GM18502 (cell line): ENCODE results near the gene ECM1.

Experiments
- ATAC-seq: cut with Tn5 transposase; IDR thresholded peaks from one replicate; pipeline ENCODE4 v1.9.1; 2021; ENCODE audit warnings: mild to moderate bottlenecking; ENCODE audit not compliant: unreplicated experiment, poor library complexity

ECM1 gene

DNA sequence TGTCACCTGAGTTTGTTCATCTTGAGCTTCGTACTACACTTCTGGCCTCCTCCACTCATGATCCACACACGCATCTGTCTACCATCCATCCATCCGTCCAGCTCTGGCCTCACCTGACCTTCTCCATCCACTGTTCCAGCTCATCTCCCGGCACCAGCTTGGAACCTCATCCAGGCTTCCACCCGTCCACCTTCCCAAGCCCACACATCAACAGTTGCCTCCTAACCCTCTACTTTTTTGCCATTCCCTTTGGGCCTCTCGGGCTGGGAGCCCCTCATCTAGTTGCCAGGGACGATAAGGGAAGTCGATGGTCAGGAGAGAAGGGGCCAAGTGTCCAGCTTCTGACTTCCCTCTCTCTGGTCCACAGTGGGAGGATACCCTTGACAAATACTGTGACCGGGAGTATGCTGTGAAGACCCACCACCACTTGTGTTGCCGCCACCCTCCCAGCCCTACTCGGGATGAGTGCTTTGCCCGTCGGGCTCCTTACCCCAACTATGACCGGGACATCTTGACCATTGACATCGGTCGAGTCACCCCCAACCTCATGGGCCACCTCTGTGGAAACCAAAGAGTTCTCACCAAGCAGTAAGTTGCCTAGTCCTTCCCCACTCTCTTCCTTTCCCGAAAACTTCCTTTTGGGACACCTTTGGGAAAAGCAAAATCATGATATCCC lies 4.2 kb downstream of the ECM1 start:
- ATAC-seq = no peak

DNA sequence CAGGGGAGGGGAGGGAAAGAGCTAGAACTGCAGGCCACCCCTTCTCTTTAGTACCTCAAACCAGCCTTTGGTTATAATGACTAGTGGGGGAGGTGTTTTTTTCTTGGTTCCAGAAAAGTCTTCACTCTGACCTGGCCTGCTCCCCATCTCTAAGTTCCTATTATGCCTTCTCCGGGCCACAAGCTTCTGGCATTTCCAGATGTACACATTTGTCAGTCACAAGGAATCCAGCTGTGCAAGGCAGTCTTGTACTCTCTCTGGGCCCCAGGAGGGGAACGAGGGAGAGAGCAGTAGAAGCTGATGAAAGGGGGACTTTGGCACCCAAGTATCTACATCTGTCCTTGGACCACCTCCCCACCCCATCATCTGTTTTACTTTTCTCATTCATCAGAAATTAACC lies 4.9 kb downstream of the ECM1 start:
- no peak for ATAC-seq

DNA sequence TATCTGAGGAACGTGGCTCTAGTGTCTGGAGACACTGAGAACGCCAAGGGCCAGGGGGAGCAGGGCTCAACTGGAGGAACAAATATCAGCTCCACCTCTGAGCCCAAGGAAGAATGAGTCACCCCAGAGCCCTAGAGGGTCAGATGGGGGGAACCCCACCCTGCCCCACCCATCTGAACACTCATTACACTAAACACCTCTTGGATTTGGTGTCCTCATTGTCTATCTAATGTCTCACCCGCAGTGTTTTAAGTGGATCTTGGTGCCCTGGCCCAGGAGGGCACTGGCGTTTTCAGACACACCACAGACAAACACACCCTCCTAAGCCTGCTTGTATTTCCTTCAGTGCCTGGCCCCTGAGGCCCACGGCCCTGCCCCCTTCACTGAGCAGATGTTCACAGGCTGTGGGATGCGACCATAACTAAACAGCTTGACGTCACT lies 5.5 kb downstream of the ECM1 start:
- ATAC-seq = no peak

DNA sequence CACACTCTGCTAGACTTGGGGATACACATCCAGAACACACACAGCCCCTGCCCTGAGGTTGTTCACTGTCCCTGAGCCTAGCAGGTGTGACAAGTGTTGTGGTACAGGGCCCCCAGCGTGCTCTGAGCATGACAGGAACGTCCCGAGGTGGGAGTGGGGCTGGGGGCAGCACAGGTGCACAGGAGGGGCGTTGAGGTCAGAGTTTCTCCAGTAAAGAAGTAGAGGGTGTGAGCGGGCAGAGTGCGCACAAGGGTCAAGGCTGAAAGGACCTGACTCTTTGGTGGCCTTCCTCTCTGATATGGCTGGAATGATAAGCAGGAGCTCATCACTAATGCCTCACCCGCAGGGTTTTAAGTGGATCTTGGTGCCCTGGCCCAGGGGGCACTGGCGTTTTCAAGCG lies 6.4 kb downstream of the ECM1 start:
- no peak for ATAC-seq

DNA sequence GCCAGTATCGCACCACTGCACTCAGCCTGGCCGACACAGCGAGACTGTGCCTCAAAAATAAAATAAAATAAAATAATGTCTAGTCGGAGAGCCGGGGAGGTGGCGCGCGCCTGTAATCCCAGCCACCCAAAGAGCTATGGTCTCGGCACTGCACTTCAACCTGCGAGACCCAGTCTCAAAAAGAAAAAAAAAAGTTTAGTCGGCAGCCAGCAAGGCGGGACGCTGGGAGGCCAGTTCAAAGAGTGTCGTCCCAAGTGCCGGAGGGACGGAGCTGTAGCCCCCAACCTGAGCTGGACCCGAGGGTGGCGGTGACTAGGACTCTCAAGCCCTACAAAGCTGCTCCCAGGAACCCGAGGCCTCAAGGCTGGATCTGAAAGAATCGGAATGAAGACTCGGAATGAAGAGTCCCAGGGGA lies 7.0 kb downstream of the ECM1 start:
- no peak for ATAC-seq

DNA sequence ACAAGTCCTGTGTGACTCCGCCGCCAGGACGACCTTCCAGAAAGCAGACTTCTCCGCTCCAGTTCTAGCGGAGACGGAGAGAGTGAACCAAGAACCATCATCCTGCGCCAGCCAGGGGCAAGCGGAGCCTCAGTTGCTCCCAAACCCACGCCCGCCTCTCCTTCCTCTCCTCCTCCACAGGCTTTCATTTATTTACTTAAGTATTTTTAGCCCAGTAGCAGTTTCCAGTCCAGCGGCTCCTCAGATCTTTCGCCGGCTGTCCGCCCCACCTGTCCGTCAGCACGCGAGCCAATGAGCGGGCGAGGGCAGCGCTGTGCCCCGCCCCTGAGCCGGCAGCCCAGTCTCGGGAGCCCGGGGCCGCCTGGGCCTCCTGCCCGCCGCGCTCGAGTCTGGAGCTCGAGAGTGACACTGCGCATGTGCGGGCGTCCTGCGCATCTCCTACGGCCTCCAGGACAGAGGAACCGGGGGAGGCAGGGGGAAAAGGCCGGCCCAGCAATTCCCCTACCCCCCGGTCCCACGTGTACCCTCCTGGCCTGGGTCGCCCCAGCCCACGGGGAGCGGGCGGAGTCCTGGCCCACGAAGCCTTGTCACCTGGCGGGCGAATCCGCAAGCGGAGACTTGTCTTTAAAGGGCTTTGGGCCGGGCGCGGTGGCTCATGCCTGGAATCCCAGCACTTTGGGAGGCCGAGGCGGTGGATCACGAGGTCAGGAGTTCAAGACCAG lies 7.6 kb downstream of the ECM1 start, which contains the start of gene FALEC:
Gene FALEC (plus strand): TSS at position 425 of the 722 bp plus-strand sequence.
- ATAC-seq = peak; percentile 96

DNA sequence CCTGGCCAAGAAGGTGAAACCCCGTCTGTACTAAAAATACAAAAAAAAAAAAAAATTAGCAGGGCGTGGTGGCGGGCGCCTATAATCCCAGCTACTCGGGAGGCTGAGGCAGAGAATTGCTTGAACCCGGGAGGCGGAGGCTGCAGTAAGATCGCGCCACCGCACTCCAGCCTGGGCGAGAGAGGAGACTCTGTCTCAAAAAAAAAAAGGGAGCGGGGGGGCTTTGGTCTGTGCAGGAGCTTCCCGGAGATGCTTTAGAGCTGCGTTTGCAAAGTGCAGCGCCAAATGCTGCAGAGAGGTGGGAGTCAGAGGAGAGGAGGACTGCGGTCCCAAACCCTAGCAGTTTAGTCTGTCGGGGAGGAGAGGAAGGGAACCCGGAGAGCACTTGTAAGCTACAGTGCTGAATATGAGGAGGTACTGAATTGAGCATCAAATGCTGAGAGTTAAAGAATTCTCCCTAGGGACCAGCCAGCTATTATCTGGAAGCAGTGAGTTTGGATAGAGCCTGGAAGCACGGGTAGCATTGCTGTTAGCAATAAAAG lies 8.2 kb downstream of the ECM1 start:
- ATAC-seq = no peak

DNA sequence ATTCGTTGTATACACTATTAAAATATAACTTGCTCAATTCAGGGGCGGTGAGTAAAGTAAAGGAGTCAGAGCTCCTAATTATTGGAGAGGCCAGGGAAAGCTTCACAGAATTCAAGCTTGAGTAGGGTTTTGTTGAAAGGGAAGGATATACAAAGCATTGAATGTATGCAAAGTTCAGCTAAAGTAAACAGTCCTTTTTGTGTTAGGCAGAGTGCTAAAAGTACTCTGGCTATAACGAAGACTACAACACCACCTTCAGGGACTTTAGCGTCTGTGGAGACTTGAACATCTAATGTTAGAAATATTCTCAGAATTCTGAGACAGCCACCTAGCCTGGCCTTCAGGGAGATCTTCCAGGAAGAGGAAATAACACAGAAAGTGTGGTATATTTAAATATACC lies 8.7 kb downstream of the ECM1 start:
- no peak for ATAC-seq

DNA sequence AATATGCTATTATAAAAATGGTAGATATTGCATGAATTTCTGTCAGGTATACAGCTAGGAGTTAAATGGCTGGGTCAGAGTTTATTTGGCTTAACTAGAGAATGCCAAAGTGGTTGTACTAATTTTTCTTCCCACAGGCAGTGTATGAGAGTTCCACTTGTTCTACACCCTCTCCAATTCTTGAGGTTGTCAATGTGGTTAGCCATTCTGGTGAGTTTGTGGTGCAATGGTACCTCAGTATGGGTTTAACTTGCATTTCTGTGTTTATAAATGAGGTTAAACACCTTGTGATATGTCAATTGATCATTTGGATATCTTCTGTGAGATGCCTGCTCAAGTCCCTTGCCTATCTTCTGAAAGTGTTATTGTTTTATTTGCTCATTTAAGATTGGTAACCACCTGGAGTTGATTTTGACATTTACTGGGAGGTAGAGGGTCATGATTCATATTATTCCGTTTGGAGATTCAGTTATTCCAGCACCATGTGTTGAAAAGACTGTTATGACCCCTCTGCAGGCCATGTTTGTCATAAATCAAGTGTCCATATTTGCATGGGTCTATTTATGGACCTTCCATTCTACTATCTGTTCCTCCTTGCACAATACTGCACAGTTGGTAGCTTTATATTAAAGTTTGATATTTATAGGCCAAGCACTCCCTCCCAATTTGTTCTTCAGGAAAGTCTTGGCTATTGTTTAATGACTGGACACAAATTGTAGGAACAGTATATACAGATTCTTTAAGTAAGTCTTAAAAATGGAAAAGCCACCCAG lies 13.5 kb downstream of the ECM1 start:
- no peak for ATAC-seq

DNA sequence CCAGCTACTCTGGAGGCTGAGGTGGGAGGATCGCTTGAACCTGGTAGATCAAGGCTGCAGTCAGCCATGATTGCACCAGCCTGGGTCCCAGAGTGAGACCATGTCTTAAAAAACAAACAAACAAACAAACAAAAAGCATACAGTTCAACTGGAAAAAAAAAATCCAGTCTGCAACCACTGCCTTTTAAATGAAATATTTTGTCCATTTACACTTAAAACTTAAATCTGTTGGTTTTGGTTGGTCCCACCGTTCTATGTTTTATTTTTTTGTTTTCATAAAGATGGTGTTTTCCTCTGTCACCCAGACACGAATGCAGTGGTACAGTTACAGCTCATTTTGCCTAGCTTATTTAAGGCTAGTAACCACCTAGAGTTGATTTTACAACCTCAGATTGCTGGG lies 17.4 kb downstream of the ECM1 start:
- ATAC-seq = no peak

DNA sequence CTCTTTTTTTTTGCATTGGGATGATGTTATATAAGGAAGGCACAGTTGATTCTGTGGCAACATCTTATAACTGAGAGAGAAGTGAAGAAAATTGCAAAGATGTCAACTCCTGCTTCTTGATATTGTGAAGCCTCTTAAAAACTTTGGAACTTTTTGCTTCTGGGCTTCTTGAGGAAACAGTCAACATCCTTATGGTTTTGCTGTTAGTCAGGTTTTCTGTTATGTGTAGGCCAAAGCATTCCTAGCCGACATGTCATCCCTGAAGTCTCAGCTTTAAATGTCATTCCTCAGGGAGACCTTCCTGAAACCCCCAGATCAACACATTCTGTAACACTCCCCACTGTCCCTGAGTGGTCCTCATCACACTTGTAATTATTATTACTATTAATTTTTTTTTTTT lies 20.3 kb downstream of the ECM1 start:
- ATAC-seq = no peak

DNA sequence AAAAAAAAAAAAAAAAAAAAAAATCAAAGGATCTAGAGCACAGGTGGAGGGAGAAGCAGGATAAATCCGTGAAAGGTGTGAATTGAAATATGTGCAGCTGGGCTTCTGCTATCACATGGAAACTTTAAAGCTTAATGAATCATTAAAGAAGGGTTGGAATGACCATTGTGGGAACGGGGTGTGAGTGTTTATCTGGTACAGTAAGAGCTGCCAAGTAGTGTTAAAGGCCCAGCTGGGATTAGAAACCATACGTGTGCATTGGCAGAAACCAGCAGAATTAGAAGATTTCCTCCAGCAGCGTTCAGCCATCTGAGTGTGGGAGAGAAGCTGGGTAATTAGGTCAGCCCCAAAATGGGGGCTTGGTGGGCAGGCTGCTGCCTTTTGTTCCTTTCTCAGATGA lies 21.1 kb downstream of the ECM1 start:
- ATAC-seq = no peak

DNA sequence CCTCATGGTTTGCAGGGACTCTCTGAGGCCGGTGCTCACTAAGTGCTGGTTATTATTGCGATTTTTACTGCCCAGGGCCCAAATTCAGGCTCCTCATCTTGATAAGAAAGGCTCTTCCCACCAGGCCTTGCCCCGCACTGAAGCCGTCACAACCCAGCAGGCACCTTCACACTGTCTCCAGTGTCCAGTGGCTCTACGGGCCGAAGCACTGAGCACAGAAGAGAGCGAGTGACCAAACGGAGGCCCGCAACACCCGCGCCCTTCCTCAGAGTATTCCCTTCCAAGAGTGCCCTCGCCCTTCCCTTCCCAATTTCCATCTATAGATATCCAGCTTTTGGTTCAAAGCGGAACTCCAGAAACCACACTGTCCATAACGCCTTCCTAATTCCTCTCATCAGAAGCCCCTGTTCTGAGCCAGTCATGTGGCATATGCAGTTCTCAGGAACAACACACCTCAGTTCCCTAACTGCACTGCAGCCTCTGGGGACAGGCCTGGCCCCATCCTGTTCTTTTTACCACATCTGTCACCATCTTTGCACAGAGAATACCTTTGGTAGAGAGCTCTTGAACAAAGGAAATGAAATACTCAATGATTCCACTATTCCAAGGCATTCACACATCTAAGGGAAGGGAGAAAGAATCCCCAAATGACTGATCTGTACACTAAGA lies 22.7 kb downstream of the ECM1 start:
- no peak for ATAC-seq

DNA sequence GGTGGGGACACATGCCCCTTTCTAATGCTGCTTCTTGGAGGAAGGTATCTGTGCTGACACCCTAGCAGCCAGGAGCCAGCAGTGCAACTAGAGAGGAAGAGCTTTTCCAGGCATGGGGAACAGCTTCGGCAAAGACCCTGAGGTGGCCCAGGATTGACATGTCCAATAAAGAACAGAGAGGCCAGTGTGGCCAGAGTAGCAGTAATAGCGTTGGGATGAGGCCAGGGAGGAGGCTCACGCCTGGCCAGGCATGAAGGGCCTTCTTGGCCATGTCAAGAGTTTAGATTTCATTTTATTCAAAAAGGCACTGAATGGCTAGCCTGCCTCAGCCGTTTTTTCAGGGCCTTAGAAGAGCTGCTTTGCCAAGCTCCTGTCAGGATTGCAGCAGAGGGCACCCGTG lies 25.0 kb downstream of the ECM1 start:
- no peak for ATAC-seq

DNA sequence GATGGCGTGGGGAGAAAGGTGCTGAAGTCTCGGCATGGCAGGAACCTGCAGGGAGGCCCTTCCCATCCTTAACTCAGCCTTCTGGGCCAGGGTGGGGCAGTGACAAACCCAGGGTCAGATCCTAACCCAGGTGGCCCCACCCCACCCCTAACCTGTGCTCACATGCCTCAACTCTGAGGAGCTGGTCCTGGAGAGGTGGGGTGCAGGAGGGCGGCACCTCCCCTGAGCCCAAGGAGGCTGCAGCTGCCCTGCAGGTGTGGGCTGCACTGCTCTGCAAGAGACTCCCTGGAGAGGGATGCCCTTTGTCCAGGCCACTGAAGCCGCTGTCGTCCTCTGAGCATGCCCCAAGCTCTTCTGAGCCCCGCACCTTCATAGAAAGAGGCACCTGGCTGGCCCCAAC lies 26.1 kb downstream of the ECM1 start:
- ATAC-seq = no peak

DNA sequence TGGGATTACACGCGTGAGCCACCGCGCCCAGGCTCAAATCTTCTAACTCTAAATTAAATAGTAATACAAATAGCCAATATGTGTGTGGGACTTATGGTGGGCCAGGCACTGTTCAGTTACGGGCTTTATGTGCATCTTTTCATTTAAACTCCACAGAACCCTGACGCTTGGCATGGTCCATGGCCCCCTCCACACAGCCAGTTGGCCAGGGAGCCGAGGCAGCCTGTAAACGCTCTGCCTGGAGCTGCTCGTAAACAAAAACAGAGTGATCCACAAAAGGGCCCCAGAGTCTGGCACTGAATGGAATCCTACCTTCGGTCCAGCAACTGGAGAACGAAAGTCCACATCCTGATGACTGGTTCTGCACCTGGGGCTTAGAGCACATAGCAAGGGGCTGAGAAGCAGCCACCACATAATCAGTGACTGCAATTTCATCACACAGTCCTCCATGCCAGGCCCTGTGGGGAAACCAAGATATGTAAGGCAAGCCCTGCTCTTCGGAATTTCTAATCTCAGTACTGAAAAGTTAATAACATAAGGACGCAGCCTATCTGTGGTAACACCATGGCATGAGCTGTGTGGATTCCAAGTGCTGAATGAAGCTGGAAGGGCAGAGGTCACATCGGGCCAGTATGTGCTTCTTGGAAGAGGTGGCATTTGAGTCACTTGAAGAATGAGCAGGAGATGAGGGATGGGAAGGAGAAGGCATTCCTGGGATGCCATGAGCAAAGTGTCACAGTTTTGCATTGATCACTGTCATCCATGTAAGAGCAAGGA lies 27.8 kb downstream of the ECM1 start:
- ATAC-seq = no peak

DNA sequence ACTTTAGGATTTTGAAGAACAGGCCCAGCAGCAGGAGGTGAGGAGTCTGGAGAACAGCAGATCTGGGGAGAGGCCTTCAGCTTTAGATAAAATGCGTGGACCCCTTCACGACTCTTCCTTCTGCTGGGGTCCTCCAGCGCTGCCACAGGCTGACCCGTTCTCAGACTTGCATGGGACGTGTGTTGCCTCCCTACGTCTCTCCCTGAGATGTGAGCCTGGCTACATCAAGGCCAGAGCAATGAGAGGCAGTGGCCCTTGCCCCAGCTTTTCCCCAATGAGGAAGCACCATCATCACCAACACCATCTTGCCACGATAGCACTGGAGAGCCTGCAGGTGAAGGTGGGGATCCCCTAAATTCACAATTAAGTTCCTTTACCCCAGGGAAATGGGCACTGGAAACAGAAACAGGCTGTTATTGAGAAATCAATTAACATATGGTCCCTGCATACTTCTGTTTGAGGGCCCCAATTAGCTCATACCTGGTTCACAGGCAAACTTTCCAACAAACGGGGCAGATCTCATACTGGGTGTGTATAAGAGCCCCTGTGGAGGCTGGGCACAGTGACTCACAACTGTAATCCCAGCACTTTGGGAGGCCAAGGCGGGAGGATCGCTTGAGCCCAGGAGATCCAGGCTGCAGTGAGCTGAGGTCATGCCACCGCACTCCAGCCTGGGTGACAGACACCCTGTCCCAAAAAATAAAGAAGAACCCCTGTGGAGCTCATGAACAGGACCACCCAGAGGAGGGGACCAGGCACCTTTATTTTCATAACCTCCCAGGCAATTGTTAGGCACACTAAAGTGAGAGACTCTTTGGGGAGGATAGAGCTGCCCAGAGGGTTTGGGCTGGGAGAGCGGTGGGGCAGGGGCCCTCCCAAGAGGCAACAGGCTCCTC lies 29.2 kb downstream of the ECM1 start:
- ATAC-seq = no peak

DNA sequence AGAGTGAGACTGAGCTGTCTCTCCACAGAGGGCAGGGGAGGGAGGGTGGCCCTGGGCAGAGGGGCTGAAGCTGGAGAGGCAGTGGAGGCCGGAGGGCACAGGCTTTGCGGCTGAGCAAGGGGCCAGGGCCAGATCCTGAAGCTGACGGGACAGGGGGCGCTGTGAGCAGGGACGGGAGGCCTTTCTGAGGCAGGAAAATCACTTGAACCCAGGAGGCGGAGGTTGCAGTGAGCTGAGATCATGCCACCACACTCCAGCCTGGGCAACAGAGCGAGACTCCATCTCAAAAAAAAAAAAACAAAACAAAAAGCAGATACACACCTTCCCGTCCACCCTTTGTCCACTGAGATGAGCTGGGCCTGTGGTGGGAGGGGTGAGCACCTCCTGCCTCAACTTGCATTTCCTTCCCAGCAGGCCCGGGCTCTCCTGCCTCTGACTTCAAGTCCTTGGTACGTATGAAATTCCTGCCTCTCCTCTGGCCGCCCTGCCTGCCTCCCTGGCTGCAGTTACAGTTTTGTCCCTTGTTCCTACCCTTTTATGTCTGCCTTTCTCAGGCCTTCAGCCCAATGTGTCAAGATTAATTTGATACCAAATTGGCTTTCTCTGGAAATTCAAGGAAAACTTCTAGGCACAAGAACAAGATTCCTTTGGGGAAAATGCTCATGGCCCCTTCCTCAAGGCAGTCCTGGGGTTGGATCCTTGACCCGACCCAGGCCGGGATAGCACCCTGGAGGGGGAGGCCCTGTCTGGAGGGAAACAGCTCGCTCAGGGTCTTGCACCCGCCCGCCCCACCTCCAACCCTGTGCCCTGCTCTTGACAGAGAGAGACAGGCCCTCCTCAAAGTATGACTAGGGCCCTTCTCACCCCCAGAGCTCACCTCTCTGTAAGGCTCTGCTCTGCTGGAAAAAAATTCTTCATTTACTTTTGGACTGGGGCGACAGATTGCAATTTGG lies 30.1 kb downstream of the ECM1 start:
- no peak for ATAC-seq
